Uterus (tissue), 2 donors: ENCODE measurements around the gene PRKG1.

Source experiments
- POLR2A ChIP-seq, 2 donors: fragments of 450-650 bp; IDR thresholded peaks; one replicate each; pipeline ENCODE4 v1.6.1; 2016; ENCODE audit warnings: antibody characterized with exemption in 2 of 2, mild to moderate bottlenecking in 1 of 2, moderate library complexity in 1 of 2
- TF ChIP-seq, protein P1 (sequence below), 4 experiments: fragments of 200-600 bp in 2 of 4; fragments of 450-650 bp in 2 of 4; sonication (generic) in 2 of 4; IDR thresholded peaks; one replicate each; pipeline ENCODE4 v1.5.1; 2016 to 2019; ENCODE audit warnings: antibody characterized with exemption in 4 of 4, mild to moderate bottlenecking in 2 of 4, moderate library complexity in 1 of 4

GRCh38 chr10:51377070-51377931 is 303.0 kb downstream of the PRKG1 start:
- TF ChIP-seq, protein P1, sequence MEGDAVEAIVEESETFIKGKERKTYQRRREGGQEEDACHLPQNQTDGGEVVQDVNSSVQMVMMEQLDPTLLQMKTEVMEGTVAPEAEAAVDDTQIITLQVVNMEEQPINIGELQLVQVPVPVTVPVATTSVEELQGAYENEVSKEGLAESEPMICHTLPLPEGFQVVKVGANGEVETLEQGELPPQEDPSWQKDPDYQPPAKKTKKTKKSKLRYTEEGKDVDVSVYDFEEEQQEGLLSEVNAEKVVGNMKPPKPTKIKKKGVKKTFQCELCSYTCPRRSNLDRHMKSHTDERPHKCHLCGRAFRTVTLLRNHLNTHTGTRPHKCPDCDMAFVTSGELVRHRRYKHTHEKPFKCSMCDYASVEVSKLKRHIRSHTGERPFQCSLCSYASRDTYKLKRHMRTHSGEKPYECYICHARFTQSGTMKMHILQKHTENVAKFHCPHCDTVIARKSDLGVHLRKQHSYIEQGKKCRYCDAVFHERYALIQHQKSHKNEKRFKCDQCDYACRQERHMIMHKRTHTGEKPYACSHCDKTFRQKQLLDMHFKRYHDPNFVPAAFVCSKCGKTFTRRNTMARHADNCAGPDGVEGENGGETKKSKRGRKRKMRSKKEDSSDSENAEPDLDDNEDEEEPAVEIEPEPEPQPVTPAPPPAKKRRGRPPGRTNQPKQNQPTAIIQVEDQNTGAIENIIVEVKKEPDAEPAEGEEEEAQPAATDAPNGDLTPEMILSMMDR (IDR thresholded peaks at IDR 0.05), result no peak
- no peak for TF ChIP-seq POLR2A (IDR thresholded peaks at IDR 0.05)
